Heart left ventricle (tissue), 16 donors: Measurements from ENCODE around the gene KLHDC7B. TPM values are rescaled to one million over a fixed set of nuclear protein-coding genes. Genes with fewer than 3 reads are reported as not detected.

Experiments used
- ATAC-seq, 4 donors: fragments of 200-7000 bp; cut with Tn5 transposase; one replicate each; pipeline ENCODE4 v1.9.1; 2020 to 2022; ENCODE audit warnings: moderate library complexity in 4 of 4, mild to moderate bottlenecking in 3 of 4, moderate number of reproducible peaks in 1 of 4
- DNase-seq, 5 donors: peaks; one replicate each; pipeline ENCODE4 v3.0.0-alpha.2; 2020
- H3K27ac ChIP-seq, 12 donors: fragments of 200-600 bp; sonication (generic) in 4 of 12; one replicate each; pipeline versions ENCODE4 v1.5.0 to v1.8.0; 2016 to 2022; ENCODE audit warnings: mild to moderate bottlenecking in 2 of 12
- H3K27me3 ChIP-seq, 9 donors: fragments of 200-600 bp; sonication (generic) in 2 of 9; one replicate each; pipeline versions ENCODE4 v1.5.1 to v1.8.0; 2016 to 2022; ENCODE audit warnings: mild to moderate bottlenecking in 3 of 9
- H3K36me3 ChIP-seq, 9 donors: fragments of 200-600 bp; sonication (generic) in 2 of 9; one replicate each; pipeline versions ENCODE4 v1.5.0 to v1.8.0; 2018 to 2022; ENCODE audit warnings: mild to moderate bottlenecking in 2 of 9
- H3K4me1 ChIP-seq, 12 donors: fragments of 200-600 bp; sonication (generic) in 4 of 12; one replicate each; pipeline versions ENCODE4 v1.5.0 to v1.8.0; 2016 to 2022; ENCODE audit warnings: mild to moderate bottlenecking in 3 of 12
- H3K4me3 ChIP-seq, 12 donors: fragments of 200-600 bp; sonication (generic) in 4 of 12; one replicate each; pipeline versions ENCODE4 v1.5.0 to v1.8.0; 2017 to 2022; ENCODE audit warnings: mild to moderate bottlenecking in 9 of 12, moderate library complexity in 4 of 12
- H3K9me3 ChIP-seq, 12 donors: fragments of 200-600 bp; sonication (generic) in 4 of 12; one replicate each; pipeline versions ENCODE4 v1.5.0 to v1.8.0; 2016 to 2022; ENCODE audit warnings: mild to moderate bottlenecking in 1 of 12
- CTCF ChIP-seq, 12 donors: fragments of 200-600 bp; sonication (generic) in 4 of 12; IDR thresholded peaks; one replicate each; pipeline versions ENCODE4 v1.5.0 to v1.8.0; 2018 to 2022; ENCODE audit warnings: antibody characterized with exemption in 12 of 12, mild to moderate bottlenecking in 5 of 12
- POLR2A ChIP-seq, 2 donors: fragments of 450-650 bp; IDR thresholded peaks; one replicate each; pipeline ENCODE4 v1.6.1; 2017; ENCODE audit warnings: antibody characterized with exemption in 2 of 2, mild to moderate bottlenecking in 2 of 2, moderate library complexity in 2 of 2
- WGBS, 4 donors: extraction: QIAGEN DNeasy Blood & Tissue Kit in 2 of 4; methylation state at CpG; one replicate each; pipeline versions ENCODE4 v1.1.5 to v1.1.7; 2013 to 2018; 5-methylcytosine and 5-hydroxymethylcytosine counted together
- intact Hi-C, 10 donors: fragments of 100-400 bp; cut with DNase I; formaldehyde crosslinking; loops; one replicate each; pipeline versions ENCODE4 v1.11.1 to v1.14.2; 2022
- polyA plus RNA-seq, 2 donors: library from polyadenylated mRNA; stranded (reverse); fragments of 200-250 nt; gene quantifications; one replicate each; pipeline ENCODE4 v1.2.3, GENCODE V29; 2013
- total RNA-seq, 9 donors: library from RNA; depleted of rRNA in 2 of 9; stranded (reverse); fragments of >200 nt in 2 of 9; fragmentation: NEBNext Ultra II Directional in 3 of 9; extraction: Animal tissue kit (Norgen Biotek cat#: 25700) in 3 of 9; gene quantifications; one replicate each; pipeline versions ENCODE4 v1.1.0 to v1.2.4, GENCODE V29; 2016 to 2023
- donor health status: ischemic (EF 13 %, LVEDD 7.1; RV severe dilation, severe dysfunction).
- donor health status: healthy with polysubstance abuse.
- donor health status: DM: no; HTN: yes; CAD: no.
- donor health status: DM: no; HTN: no; CAD: no.
- donor health status: ischemic (EF 25% LVEDD 6.9; RV normal size, moderate dysfunction).
- donor health status: ischemic (EF 25% LVEDD 5.7; RV mildly dilated, moderate dysfunction).
- donor health status: healthy.
- donor health status: DM: yes; HTN: yes; CAD: no.
- donor health status: ischemic (EF 35%, LVEDD 5.7; RV mildly dilated, moderate dysfunction).
- donor health status: nonischemic (EF 11% LVEDD 7.7; RV severe dilation, severe dysfunction).
- donor health status: DM: yes; HTN: yes; CAD: no.
- donor health status: PGD.
- donor health status: ischemic (EF 29% LVEDD 5.4; RV normal size, mild dysfunction).
- donor health status: nonischemic (EF 23%, LVEDD 6.1; RV moderate dilation, normal function).

The KLHDC7B gene
- total and polyA plus RNA-seq, 11 donors: 0.08 to 1.3 (median 0.13) TPM; not detected in 6

- no peaks in the 10 kb centered on the region for H3K9me3 ChIP-seq
- no peaks in the 10 kb centered on the region for H3K27me3 ChIP-seq
- peak overlapping the region in 5 of 12 donors; percentile 31 to 99 (median 95) for H3K27ac ChIP-seq
- peaks cover 0 to 78% (median 19%) of the 10 kb centered on the region in 12 donors for H3K4me1 ChIP-seq
- DNase-seq (no peak), ATAC-seq (peak in 2 of 4 donors; percentile 3 to 44)
- TF ChIP-seq POLR2A (IDR thresholded peaks at IDR 0.05): no peak
- TF ChIP-seq CTCF (IDR thresholded peaks at IDR 0.05): peak in 10 of 12 donors; percentile 14 to 55 (median 36)
- 32 to 39% (median 36%) methylated on average over 5 of the region's 5 CpGs for WGBS, 4 donors
- peak overlapping the region in 3 of 12 donors; percentile 58 to 73 (median 67) for H3K4me3 ChIP-seq
- intact Hi-C loops: loop anchor here in 2 of 10 donors (5.0 kb wide), 1 partner anchor 41 kb away; no protein-coding TSS in a partner anchor
- peaks cover 0 to 69% (median 49%) of the 10 kb centered on the region in 9 donors for H3K36me3 ChIP-seq
Measured at GRCh38 chr22:50576070-50576469, 30.4 kb downstream of the KLHDC7B start.

GRCh38 chr22:50576806-50577696 is 31.4 kb downstream of the KLHDC7B start:
- H3K4me1 ChIP-seq: peaks cover 0 to 80% (median 28%) of the 10 kb centered on the region in 12 donors
- 62 to 83% (median 71%) methylated on average over 13 to 18 of the region's 18 CpGs for WGBS, 4 donors
- no peak for DNase-seq
- no peak for ATAC-seq
- H3K4me3 ChIP-seq: peak overlapping the region in 11 of 12 donors; percentile 44 to 73 (median 57)
- TF ChIP-seq POLR2A (IDR thresholded peaks at IDR 0.05) (no peak), CTCF (IDR thresholded peaks at IDR 0.05) (no peak)
- H3K27me3 ChIP-seq: no peaks in the 10 kb centered on the region
- no peaks in the 10 kb centered on the region for H3K9me3 ChIP-seq
- intact Hi-C loops: loop anchor here in 2 of 10 donors (5.0 kb wide), 1 partner anchor 40 kb away; no protein-coding TSS in a partner anchor
- H3K36me3 ChIP-seq: peaks cover 0 to 62% (median 42%) of the 10 kb centered on the region in 9 donors
- peak overlapping the region; percentile 81 to 100 (median 97) for H3K27ac ChIP-seq

DNA sequence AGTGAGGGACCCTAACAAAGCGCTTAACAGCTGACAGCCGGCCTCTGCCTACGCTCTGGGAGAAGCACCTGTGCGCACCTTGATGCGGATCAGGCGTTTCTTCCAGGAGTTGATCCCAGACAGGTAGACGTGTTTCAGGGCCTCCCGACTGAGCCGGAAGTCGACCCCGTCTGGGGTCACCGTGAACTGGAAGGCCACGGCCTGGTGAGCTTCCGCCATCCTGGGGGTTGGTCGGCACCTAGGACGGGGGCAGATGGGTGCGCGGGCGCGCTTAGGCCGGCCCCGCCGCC is 31.9 kb downstream of the KLHDC7B start:
- Histone ChIP-seq H3K4me3 (peak overlapping the region in 11 of 12 donors; percentile 44 to 73 (median 57)), H3K27ac (peak overlapping the region; percentile 81 to 100 (median 97)), H3K36me3 (peaks cover 0 to 56% (median 37%) of the 10 kb centered on the region in 9 donors), H3K9me3 (no peaks in the 10 kb centered on the region), H3K27me3 (no peaks in the 10 kb centered on the region), H3K4me1 (peaks cover 0 to 82% (median 28%) of the 10 kb centered on the region in 12 donors)
- intact Hi-C loops: loop anchor here in 2 of 10 donors (5.0 kb wide), 1 partner anchor 40 kb away; no protein-coding TSS in a partner anchor
- ATAC-seq (no peak), DNase-seq (no peak)
- WGBS, 4 donors: 30 to 41% (median 37%) methylated on average over 4 to 23 of the region's 23 CpGs
- TF ChIP-seq POLR2A (IDR thresholded peaks at IDR 0.05) (no peak), CTCF (IDR thresholded peaks at IDR 0.05) (no peak)
